GM19463 (cell line): ENCODE data around the gene MLLT6.
A peak's percentile ranks its signal among the peaks of the same experiment; 100 is the strongest.

ENCODE experiments used
- ATAC-seq: cut with Tn5 transposase; IDR thresholded peaks from one replicate; pipeline ENCODE4 v1.9.1; 2021; ENCODE audit warnings: mild to moderate bottlenecking, moderate library complexity; ENCODE audit not compliant: unreplicated experiment

The MLLT6 gene

DNA sequence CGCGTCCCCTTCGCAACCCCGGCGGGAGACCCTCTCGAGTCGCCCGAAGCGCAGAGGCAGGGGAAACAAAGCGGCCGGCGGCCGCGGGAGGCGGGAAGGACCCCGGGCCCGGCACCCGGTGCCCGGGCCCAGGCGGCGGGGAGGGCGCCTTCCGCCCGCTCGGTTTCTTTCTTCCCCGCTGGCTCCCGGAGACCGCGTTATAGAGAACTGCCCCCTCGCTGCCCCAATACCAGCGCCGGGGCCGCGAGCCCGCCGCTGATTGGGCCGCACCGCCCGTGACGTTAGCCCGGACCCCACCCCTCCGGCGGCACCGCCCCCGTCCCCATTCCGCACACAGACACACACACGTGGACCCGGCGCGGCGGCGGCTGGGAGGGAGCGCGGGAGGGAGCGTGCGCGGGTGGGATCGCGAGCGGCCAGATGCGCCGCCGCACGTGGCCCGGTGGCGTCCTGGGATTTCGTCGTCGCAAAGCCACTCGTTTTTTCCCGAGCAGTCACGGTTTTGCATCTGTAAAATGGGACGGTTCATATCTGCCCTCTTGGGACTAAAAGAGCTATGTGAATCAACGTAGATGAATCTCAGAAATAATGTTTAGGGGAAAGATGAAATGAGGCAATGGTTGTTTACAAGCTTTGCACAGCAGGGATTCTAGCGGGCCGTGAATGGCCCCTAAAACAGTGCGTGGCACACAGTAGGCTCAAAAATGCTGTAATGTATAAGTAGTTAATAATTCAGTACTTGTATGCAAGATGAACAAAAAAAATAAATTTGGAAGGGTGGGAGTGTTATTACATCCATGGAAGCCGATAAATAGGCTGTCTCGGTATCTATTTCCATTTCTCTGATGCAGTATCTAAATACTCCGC is 30.1 kb upstream of the MLLT6 start, which contains the start of gene EPOP:
TSS of gene EPOP (minus strand) at position 209 of the 867 bp plus-strand sequence. CDS start 462 bp downstream, outside the sequence.
- peak; percentile 83 for ATAC-seq

DNA sequence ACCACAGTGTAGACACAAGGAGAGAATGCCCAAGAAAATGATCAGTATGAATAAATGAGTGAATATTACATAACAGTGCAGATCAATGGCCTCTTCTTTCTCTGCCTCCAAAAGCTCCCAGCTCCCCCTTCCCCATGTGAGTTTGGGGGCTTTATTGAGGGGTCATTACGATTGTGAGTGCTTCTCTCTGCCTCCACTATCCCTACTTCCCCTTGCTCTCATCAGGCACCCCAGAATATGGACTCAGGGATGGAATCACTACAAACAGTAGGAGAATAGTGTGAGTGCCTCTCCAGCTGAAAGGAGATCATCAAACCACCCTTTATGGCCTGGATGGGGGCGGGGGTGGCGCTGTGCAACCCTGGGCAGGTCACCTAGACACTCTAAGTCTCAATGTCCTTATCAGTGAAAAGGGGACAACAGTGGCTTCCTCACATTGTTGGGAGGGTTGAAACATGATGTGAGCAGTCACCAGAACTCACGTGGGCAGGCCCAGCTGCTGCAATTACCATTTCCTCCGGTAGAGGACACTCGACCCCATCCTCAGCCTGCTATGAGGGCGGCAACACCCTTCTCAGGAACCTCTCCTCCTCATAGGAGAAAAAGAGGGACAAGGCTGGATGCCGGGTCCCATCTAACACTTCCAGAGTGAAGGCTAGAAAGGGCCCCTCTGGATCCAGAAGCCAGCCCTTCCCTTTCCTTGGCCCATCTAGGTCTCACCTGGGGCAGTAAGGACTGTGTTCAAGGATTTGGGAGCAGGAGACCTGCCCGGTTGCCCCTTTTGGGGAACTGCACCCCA is 28.2 kb upstream of the MLLT6 start:
- no peak for ATAC-seq

DNA sequence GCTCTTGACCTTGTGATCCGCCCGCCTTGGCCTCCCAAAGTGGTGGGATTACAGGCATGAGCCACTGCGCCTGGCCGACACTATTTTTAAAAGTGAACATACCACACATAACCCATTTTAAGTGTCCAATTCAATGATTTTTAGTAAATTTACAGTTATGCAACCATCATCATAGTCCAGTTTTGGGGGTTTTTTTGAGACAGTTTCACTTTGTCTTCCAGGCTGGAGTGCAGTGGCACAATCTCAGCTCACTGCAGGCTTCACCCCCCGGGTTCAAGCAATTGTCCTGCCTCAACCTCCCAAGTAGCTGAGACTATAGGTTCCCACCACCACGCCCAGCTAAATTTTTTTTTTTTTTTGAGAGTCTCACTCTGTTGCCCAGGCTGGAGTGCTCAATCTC is 27.3 kb upstream of the MLLT6 start:
- ATAC-seq, result no peak

DNA sequence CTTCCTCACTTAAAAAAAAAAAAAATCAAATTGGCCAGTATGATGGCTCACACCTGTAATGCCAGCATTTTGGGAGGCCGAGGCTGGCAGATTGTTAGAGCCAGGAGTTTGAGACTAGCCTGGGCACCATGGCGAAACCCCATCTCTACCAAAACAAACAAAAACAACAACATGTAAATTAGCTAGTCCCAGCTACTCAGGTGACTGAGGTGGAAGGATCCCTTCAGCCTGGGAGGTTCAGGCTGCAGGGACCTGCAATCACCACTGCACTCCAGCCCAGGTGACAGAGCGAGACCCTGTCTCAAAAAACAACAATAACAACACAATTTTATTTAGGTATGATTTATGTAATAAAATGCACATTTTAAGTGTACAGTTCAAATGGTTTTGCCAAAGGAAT is 24.0 kb upstream of the MLLT6 start:
- no peak for ATAC-seq

DNA sequence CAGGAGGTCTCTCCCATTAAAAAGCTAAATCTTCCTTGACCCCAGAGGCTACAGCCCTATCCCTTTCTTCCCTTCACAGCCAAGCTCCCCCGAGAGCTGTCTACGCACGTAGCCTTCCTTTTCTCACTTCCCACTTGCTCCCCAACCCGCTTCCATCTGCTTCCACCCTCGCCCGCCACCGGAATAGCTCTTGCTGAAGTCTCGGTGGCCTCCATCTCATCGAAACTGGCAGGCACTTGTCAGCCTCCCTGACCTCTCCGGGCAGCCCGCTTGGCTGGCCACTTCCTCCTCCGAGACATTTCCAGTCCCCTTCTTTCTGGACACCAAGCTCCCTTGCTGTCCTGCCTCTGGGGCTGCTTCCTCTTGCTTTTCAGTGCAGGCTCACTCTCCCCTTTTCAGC is 19.6 kb upstream of the MLLT6 start:
- ATAC-seq, result no peak

DNA sequence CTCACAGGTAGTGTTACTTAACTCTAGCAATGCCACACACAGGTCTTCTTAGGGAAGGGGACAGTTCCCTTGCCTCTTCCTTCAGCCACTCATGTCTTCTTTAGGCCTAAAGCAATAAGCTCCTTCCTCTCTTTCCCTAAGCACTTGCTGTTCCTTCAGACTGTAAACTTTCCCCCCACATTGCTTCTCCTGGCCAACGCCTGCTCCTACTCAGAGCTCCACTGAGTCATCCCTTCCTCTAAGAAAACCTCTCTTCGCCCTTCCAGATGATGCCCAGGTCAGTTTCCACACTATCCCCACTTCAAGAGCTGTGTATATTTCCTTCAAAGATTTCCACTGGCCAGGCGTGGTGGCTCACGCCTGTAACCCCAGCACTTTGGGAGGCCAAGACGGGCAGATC is 17.8 kb upstream of the MLLT6 start:
- no peak for ATAC-seq

DNA sequence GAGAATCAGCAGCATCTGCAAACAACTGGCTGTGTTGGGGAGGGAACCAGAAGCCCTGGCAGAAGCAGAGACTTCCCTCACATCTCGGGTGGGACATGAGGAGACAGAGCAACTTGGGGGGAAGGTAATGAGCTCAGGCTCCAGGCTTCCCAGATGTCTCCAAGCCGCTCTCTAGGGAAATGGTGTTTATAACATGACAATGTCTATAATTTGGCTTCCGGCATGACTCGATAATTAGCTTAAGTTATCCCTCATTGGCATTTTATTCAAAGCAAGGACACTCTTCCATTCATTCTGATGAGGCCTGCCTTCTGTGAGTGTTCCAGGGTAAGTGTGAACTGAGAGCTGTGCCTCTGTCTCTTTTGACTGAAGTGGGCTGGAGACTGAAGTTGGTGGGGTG is 14.7 kb upstream of the MLLT6 start:
- no peak for ATAC-seq

DNA sequence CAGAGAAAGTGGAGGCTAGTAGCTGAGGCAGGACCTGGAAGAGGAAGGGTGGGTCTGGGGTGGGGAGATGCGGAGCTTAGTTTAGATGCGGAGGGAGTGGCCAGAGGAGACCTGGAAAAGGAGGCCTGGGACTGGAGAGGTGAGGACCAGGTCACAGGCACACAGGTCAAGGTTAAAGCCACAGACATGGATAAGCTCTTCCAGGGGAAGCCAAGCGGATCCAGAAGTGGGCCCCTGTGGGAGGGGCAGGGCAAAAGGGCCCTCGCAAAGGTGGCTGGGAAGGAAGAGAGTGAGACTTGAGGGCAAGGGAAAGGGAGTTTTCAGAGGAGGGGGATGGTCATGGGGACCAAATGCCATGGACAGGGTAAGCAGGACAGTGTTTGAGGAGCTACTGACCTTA is 13.9 kb upstream of the MLLT6 start:
- ATAC-seq, result no peak

DNA sequence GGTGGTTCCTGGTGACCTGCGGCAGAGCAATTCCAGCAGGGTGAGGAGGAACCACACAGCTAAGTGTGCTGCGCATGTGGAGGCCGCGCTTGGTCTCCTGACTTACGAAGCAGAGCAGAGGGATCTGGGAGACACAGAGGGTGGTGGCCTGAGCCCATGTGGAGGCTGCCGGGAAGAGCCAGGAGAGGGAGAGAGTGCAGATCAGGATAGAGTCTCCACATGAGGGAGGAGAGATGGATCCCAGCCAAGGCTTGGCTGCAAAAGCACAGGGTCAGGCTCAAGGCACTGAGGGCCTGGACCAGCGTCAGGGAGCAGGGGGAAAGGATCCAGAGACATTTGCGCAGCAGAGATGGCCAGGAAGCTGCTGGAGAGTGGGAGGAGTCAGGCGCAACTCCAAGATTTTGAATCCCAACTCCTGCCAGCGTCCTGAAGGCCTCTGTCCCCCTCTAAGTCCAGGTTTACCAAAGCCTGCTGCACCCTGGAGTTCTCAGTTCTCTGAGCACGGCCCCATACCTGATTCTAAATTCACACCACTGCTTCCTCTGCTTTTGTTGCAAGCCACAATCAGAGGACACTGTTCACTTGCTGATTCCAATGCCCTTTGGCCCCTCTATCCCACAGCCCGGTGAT is 11.3 kb upstream of the MLLT6 start:
- no peak for ATAC-seq

DNA sequence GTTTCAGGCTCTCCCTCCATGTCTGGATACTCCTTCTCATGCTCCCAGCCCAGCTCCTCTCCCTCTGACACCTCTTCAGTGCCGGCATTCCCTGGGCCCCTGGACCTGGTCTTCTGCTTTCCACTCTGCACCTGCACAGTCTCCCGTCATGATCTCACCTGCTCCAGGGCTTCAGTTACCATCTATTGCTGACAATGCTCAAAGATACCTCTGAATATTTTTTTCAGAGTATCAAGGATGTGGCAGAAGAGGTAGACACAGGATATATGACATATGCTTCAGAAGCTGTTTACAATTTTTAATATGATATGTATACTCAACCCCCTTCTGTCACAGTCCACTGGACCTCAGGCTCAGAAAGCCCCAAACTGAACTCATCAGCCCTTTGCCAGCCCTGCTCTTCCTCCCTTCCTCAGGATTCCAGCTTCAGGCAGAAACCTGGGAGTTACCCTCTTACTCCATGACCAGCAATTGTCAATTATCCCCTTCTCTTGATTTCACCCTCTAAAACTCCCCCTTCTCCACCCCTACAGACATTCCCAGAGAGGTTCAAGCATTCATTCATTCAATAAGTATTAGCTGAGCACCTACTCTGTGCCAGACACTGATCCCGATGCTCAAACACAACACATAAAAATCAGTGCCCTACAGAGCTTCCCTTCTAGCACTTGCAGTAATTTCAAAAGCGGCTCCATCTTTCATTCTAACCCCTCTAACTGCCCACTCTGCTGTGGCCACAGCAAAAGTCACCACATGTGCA is 7.8 kb upstream of the MLLT6 start:
- ATAC-seq, result no peak

DNA sequence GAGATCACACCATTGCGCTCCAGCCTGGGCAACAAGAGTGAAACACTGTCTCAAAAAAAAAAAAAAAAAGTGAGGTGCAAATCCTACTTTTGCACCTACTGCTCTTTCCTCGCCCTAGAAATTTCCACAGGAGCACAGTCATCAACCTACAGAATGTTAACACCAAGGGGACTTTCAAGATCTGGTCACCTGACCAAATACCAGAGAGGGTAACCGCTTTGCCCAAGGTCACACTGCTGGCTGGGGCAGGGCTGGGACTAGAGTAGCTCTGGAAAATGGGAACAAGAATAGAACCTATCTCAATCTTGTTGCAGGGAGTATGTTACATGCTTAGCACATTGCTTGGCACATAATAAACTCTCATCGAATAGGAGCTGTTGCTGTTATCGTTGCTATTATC is 6.3 kb upstream of the MLLT6 start:
- no peak for ATAC-seq

DNA sequence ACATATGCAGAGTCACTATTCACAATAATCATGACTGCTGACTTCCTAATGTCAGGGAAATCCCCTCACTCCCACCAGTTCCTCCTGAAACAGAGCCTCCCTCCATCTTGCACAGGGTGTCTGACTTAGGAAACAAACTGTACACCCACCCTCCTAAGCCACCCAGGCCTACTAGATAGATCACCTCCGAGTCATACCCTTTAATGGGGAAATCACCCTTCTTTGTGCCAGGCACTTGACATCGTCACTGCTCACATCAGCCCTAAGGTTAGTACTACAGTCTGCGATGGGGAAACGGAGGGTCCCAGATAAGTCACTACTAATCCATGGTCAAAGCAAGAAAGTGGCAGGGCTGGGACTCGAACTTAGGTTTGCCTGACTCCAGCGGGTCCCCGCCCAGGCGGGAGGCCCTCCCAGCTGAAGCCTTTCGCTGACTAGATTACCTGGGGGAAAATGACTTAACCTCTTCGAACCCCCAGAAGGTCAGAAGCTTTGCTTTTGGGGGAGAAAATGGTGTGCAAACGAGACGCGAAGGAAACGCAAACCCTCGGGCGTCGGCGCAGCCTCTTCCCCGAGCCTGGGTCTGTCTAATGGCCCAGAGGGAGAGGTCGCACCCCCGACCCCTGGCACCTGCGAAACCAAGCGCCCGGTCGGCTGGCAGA is 3.4 kb upstream of the MLLT6 start:
- ATAC-seq, result peak; percentile 24

DNA sequence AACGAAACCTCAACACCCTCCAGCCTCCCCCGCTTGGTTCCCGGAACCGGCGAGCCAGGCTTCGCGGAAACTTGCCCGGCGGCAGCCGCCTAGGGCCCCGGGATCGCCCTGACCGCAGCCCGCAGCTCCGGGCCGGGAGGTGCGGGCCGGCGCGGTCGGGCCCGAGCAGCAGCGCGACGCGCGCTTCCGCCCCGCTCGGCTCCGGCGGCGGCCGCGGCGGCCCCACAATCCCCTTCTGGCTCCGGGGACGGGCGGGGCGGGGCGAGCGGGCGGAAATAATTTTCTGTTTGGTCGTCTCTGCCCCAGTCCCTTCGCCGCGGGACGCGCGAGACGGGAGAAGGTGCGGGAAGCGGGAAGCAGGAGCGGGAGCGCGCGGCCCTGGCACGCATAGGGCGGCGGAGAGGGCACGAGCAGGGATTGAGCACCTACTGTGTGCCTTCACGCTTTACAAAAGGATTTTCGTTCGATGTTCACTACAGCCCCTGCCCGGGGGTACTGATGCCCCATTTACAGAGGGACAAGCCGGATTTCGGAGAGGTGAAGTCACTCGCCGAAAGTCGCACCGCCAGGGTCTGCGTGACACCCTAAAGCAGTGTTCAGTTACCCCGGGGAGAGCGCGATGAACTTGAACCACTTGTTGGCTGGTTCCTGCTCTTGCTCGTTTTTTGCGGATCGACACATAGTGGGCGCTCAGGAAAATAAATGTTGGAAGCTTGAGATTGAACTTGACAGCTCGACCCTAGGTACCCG is 2.7 kb upstream of the MLLT6 start:
- no peak for ATAC-seq

DNA sequence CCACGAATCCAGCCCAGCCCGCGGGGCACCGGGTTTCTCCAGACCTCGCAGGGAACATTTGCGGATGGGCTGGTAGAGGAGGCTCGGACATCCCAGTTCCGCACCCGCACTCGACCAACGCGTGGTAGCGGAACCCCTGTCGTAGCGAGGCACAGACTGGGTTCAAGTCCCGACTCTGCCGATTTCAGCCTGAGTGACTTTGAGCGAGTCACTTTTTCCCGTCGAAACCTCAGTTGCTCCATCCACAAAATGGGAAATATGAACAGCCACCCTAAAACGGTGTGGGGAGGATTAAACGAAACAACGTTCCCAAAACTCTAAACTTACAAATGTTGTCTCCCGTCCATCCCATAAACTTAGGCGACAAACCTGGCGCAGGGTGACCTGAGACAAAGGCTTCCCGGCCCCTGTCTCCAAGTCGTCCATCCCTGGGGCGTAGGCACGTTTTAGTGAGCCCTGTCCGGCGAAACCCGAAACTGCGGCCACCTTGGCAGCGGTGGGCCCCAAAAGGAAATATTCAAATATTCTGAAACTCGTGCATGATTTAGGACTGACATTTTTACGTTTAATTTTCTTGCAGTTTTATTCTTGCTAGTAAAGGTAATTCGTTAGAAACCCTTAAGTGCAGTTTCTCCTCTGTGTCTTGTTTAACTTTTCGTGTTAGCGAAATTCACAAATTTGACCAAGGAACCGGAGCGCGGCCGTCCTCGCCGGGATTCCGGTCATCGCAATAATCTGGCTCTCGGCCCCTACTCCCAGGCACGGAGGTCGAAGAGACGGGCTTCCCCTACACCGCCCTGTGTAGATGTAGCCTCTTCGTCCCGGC is 1.9 kb upstream of the MLLT6 start:
- ATAC-seq, result peak; percentile 7

DNA sequence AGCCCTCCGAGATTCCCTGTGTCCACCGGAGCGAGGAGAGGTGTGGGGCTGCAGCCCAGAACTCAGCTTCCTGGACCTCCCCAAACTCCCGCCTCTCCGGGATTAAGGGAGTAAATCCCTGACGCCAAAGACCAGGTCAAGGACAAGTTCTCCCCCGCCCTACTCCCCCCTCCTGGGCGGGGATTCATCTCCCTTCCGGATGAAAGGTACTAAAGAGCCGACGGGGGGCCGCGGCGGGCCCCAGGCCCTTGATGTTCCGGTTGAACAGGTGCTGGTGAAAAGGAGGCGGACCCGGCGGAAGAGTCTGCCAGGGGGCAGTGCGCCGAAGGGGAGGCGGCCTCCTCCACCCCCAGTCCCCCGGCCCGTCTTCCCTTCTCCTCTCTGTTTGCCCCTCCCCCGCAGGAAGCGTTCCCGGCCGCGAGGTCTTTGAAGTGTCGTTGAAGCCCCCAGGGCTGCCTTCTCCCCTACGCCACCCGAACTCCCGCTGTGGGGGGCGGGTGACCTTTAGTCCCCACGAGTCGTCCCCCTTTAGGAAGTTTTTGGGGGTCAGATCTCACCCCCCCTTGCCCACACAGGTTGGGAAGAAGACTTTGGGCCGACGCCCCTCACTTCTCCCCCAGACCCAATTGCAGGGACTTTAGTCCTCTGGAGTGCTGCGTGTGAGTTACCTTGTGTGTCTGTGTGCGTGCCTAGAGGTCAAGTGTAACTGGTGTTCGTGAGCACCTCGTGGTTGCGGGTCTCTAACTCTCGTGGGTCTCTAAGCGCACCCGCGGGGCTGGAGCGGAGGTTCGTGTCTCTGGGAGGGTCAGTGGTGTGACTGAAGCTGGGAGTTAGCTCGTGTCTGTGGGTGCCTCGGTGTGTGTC is 1.1 kb upstream of the MLLT6 start:
- ATAC-seq, result peak; percentile 22

DNA sequence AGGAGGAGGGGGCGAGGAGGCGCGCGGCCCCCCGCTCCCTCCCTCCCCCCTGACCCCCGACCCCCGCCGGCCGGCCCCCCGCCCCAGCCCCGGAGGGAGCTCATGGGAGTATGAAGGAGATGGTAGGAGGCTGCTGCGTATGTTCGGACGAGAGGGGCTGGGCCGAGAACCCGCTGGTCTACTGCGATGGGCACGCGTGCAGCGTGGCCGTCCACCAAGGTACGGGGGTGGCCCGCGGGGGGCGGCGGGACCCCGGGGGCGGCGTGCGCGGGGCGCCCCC is 390 bp downstream of the MLLT6 start:
- no peak for ATAC-seq

DNA sequence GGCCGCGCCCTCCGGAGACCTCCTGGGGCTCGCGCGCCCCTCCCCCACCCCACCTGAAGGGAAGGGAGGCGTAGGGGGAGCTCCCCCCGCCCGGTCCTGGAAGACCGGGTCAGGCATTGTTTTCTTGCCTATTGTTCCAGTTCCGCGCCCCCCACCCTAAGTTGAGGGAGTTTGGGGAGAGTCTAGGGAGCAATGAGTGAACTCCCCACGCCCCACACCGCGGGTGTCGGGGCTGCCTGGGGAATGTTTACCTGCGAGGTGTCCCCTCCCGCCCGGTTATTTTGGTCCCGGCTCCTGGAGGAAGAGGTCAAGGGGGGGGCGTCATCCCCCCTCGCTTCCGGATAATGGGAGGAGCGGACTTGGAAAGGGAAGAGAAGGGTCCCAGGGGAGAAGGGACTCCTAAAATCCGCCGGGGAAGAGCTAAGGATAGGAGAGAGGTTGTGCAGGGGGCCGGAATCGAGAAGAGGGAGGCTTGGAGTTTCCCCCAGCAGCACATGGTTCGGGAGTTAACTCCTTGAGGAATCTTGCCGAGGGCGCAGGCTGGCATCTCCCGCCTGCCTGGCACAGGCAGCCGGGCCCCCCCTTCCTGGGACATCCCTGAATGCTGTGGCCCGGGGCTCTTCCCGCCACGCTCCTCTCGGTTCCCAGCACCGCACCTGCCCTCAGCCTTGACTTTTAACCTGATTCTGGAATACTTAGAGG is 881 bp downstream of the MLLT6 start:
- no peak for ATAC-seq
